Prostate gland (tissue), 2 donors: ENCODE measurements around the gene GALNT11.

Experiments
- CTCF ChIP-seq, 4 experiments: fragments of 200-600 bp in 2 of 4; fragments of 450-650 bp in 2 of 4; sonication (generic) in 2 of 4; IDR thresholded peaks; 1 replicate in 3 of 4; 2 replicates in 1 of 4; pipeline ENCODE4 v1.5.1; 2016 to 2019; ENCODE audit warnings: antibody characterized with exemption in 4 of 4, mild to moderate bottlenecking in 2 of 4, moderate library complexity in 2 of 4
- POLR2AphosphoS5 ChIP-seq: sonication (generic); formaldehyde crosslinking; IDR thresholded peaks from one replicate; pipeline ENCODE4 v1.6.1; 2017; ENCODE audit warnings: antibody characterized with exemption

DNA sequence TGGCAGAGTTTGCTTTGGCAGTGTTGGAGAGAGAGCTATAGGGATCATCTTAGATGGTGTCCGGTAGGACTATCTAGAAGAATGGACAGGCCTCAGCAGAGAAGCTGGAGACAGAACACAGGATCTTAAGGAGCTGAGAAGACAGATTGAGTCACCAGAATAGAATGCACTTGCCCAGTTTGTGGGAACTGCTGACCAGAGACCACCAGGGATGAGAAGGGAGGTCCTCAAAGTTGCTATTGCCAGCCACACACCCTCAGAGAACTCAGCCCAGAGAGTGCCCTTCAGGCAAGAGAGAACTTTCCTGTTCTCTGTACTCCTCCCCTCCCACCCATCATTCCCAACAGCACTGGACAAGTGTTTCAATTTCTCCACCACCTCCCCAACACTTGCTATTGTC, 25.3 kb upstream of the GALNT11 start:
- TF ChIP-seq CTCF (IDR thresholded peaks at IDR 0.05) (no peak), POLR2AphosphoS5 (no peak)
